Gastrocnemius medialis (tissue), 4 donors: ENCODE results near the gene MEF2A.

ENCODE experiments used
- POLR2A ChIP-seq, 2 donors: fragments of 450-650 bp; IDR thresholded peaks; one replicate each; pipeline ENCODE4 v1.6.1; 2017; ENCODE audit warnings: antibody characterized with exemption in 2 of 2, mild to moderate bottlenecking in 2 of 2, moderate library complexity in 2 of 2
- TF ChIP-seq, protein P1 (sequence below), 5 experiments: fragments of 450-650 bp in 3 of 5; fragments of 200-600 bp in 2 of 5; sonication (generic) in 2 of 5; IDR thresholded peaks in 4 of 5; conservative IDR thresholded peaks in 1 of 5; 1 replicate in 4 of 5; 2 replicates in 1 of 5; pipeline ENCODE4 v1.5.1; 2016 to 2019; ENCODE audit warnings: antibody characterized with exemption in 5 of 5, mild to moderate bottlenecking in 3 of 5, moderate library complexity in 3 of 5

GRCh38 chr15:99692825-99693224, 127.0 kb downstream of the MEF2A start:
- TF ChIP-seq, protein P1, sequence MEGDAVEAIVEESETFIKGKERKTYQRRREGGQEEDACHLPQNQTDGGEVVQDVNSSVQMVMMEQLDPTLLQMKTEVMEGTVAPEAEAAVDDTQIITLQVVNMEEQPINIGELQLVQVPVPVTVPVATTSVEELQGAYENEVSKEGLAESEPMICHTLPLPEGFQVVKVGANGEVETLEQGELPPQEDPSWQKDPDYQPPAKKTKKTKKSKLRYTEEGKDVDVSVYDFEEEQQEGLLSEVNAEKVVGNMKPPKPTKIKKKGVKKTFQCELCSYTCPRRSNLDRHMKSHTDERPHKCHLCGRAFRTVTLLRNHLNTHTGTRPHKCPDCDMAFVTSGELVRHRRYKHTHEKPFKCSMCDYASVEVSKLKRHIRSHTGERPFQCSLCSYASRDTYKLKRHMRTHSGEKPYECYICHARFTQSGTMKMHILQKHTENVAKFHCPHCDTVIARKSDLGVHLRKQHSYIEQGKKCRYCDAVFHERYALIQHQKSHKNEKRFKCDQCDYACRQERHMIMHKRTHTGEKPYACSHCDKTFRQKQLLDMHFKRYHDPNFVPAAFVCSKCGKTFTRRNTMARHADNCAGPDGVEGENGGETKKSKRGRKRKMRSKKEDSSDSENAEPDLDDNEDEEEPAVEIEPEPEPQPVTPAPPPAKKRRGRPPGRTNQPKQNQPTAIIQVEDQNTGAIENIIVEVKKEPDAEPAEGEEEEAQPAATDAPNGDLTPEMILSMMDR (IDR thresholded peaks at IDR 0.05 in 4 of 5, conservative IDR thresholded peaks at IDR 0.05 in 1 of 5), result no peak
- no peak for TF ChIP-seq POLR2A (IDR thresholded peaks at IDR 0.05)
